ENCODE measurements around the gene TTC19.

GRCh38 chr17:15952916-15953790, 46.5 kb upstream of the TTC19 start:
- TF ChIP-seq CREB1 (IDR thresholded peaks at IDR 0.05; ENCODE audit: low read depth) (no peak), TCF12 (IDR thresholded peaks at IDR 0.05; ENCODE audit: low read depth) (no peak), NFIC (IDR thresholded peaks at IDR 0.05) (no peak), RAD21 (IDR thresholded peaks at IDR 0.05; ENCODE audit: low read depth) (no peak), EP300 (IDR thresholded peaks at IDR 0.05; ENCODE audit: borderline replicate concordance) (no peak), TAF1 (IDR thresholded peaks at IDR 0.05; ENCODE audit: low read depth) (no peak), REST (IDR thresholded peaks at IDR 0.05; ENCODE audit: low read depth) (no peak), MAX (IDR thresholded peaks at IDR 0.05) (no peak), YY1 (IDR thresholded peaks at IDR 0.05; ENCODE audit: low read depth) (no peak), CEBPB (IDR thresholded peaks at IDR 0.05) (no peak), FOXM1 (IDR thresholded peaks at IDR 0.05; ENCODE audit: borderline replicate concordance, low read depth) (no peak), TEAD4 (IDR thresholded peaks at IDR 0.05) (no peak)
